Cardiac fibroblast (primary cell): Measurements from ENCODE around the gene ATP1B1.

ENCODE experiments used
- DNase-seq, 2 donors: peaks; one replicate each; pipeline versions ENCODE4 v3.0.0 to v3.0.0-alpha.2; 2010; ENCODE audit warnings: low read depth in 2 of 2
- H3K4me3 ChIP-seq, 2 donors: replicated peaks in 1 of 2; 1 replicate in 1 of 2; 2 replicates in 1 of 2; pipeline ENCODE4 v1.5.1; 2011; ENCODE audit warnings: low read depth in 2 of 2, low read length in 2 of 2, mild to moderate bottlenecking in 2 of 2, moderate library complexity in 1 of 2
- CTCF ChIP-seq: IDR thresholded peaks from one replicate; pipeline ENCODE4 v1.5.1; 2011; ENCODE audit warnings: low read depth, mild to moderate bottlenecking, low read length, inconsistent platforms

The ATP1B1 gene

GRCh38 chr1:169128562-169128961 lies 22.1 kb downstream of the ATP1B1 start:
- TF ChIP-seq CTCF: no peak
- no peak for DNase-seq
- no peak overlapping the region for H3K4me3 ChIP-seq

GRCh38 chr1:169129109-169129784 lies 22.8 kb downstream of the ATP1B1 start:
- H3K4me3 ChIP-seq: no peak overlapping the region
- no peak for DNase-seq
- TF ChIP-seq CTCF: no peak

- H3K4me3 ChIP-seq: no peak overlapping the region
- no peak for DNase-seq
- TF ChIP-seq CTCF: no peak
Observed at GRCh38 chr1:169130683-169131082, 24.2 kb downstream of the ATP1B1 start.

GRCh38 chr1:169132512-169133227 lies 26.2 kb downstream of the ATP1B1 start:
- no peak for TF ChIP-seq CTCF
- no peak for DNase-seq
- no peak overlapping the region for H3K4me3 ChIP-seq

GRCh38 chr1:169133228-169133576 lies 26.7 kb downstream of the ATP1B1 start:
- no peak for DNase-seq
- no peak for TF ChIP-seq CTCF
- H3K4me3 ChIP-seq: no peak overlapping the region

- no peak for TF ChIP-seq CTCF
- H3K4me3 ChIP-seq: no peak overlapping the region
- DNase-seq: peak in 1 of 2 donors; percentile 31
Observed at GRCh38 chr1:169133801-169134502, 27.5 kb downstream of the ATP1B1 start.
